GM10266 (cell line): Measurements from ENCODE around the gene PARP8.

Experiments
- DNase-seq: peaks from one replicate; pipeline ENCODE4 v3.0.0; 2012; ENCODE audit errors: extremely low spot score
- CTCF ChIP-seq: IDR thresholded peaks from 2 replicates; pipeline ENCODE4 v1.5.1; 2012; ENCODE audit warnings: mild to moderate bottlenecking, low read depth; ENCODE audit not compliant: control insufficient read depth, insufficient read depth; ENCODE audit errors: missing control alignments

Gene PARP8

GRCh38 chr5:50786073-50786472 lies 119.6 kb downstream of the PARP8 start:
- DNase-seq, result no peak
- no peak for TF ChIP-seq CTCF

- DNase-seq, result no peak
- TF ChIP-seq CTCF, result no peak
Observed at GRCh38 chr5:50791813-50792212, 125.4 kb downstream of the PARP8 start.

- no peak for DNase-seq
- TF ChIP-seq CTCF, result no peak
Observed at GRCh38 chr5:50792843-50793242, 126.4 kb downstream of the PARP8 start.

- no peak for TF ChIP-seq CTCF
- no peak for DNase-seq
Observed at GRCh38 chr5:50794812-50795211, 128.4 kb downstream of the PARP8 start.

- DNase-seq, result no peak
- TF ChIP-seq CTCF, result no peak
Observed at GRCh38 chr5:50798002-50798401, 131.6 kb downstream of the PARP8 start.

- no peak for DNase-seq
- TF ChIP-seq CTCF, result no peak
Observed at GRCh38 chr5:50799596-50799995, 133.2 kb downstream of the PARP8 start.

- no peak for TF ChIP-seq CTCF
- DNase-seq, result no peak
Observed at GRCh38 chr5:50800410-50800809, 134.0 kb downstream of the PARP8 start.
